Bronchial epithelial cell (primary cell): ENCODE measurements around the gene AP3B1. TPM values are rescaled to one million over a fixed set of nuclear protein-coding genes. Genes with fewer than 3 reads are reported as not detected.

ENCODE experiments used
- DNase-seq: peaks from one replicate; pipeline ENCODE4 v3.0.0-alpha.2; 2010; ENCODE audit warnings: low read depth
- FAIRE-seq: peaks from 2 replicates; lab custom pipeline; 2011; peaks lifted over from hg19 to GRCh38; lab: Jason Lieb, UNC
- H3K27me3 ChIP-seq: 2 replicates; pipeline ENCODE4 v1.5.1; 2011; ENCODE audit warnings: low read length; ENCODE audit not compliant: control insufficient read depth, insufficient read depth
- H3K36me3 ChIP-seq: 2 replicates; pipeline ENCODE4 v1.5.1; 2011; ENCODE audit warnings: low read length; ENCODE audit not compliant: control insufficient read depth, insufficient read depth
- H3K4me3 ChIP-seq: 2 replicates; pipeline ENCODE4 v1.5.1; 2011; ENCODE audit warnings: mild to moderate bottlenecking, low read depth, low read length, control low read depth
- total RNA-seq: library from RNA; depleted of rRNA; stranded (reverse); fragments of >200 nt; gene quantifications from 2 replicates; pipeline ENCODE4 v1.2.1, GENCODE V29; 2014
- TF ChIP-seq, protein P1 (sequence below): IDR thresholded peaks from 2 replicates; pipeline ENCODE4 v1.5.1; 2011; ENCODE audit warnings: mild to moderate bottlenecking, moderate library complexity, low read length, control low read depth, inconsistent platforms; ENCODE audit not compliant: insufficient read depth, severe bottlenecking

The AP3B1 gene, protein sequence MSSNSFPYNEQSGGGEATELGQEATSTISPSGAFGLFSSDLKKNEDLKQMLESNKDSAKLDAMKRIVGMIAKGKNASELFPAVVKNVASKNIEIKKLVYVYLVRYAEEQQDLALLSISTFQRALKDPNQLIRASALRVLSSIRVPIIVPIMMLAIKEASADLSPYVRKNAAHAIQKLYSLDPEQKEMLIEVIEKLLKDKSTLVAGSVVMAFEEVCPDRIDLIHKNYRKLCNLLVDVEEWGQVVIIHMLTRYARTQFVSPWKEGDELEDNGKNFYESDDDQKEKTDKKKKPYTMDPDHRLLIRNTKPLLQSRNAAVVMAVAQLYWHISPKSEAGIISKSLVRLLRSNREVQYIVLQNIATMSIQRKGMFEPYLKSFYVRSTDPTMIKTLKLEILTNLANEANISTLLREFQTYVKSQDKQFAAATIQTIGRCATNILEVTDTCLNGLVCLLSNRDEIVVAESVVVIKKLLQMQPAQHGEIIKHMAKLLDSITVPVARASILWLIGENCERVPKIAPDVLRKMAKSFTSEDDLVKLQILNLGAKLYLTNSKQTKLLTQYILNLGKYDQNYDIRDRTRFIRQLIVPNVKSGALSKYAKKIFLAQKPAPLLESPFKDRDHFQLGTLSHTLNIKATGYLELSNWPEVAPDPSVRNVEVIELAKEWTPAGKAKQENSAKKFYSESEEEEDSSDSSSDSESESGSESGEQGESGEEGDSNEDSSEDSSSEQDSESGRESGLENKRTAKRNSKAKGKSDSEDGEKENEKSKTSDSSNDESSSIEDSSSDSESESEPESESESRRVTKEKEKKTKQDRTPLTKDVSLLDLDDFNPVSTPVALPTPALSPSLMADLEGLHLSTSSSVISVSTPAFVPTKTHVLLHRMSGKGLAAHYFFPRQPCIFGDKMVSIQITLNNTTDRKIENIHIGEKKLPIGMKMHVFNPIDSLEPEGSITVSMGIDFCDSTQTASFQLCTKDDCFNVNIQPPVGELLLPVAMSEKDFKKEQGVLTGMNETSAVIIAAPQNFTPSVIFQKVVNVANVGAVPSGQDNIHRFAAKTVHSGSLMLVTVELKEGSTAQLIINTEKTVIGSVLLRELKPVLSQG
- total RNA-seq: 27.4 and 40.6 TPM in 2 replicates

DNA sequence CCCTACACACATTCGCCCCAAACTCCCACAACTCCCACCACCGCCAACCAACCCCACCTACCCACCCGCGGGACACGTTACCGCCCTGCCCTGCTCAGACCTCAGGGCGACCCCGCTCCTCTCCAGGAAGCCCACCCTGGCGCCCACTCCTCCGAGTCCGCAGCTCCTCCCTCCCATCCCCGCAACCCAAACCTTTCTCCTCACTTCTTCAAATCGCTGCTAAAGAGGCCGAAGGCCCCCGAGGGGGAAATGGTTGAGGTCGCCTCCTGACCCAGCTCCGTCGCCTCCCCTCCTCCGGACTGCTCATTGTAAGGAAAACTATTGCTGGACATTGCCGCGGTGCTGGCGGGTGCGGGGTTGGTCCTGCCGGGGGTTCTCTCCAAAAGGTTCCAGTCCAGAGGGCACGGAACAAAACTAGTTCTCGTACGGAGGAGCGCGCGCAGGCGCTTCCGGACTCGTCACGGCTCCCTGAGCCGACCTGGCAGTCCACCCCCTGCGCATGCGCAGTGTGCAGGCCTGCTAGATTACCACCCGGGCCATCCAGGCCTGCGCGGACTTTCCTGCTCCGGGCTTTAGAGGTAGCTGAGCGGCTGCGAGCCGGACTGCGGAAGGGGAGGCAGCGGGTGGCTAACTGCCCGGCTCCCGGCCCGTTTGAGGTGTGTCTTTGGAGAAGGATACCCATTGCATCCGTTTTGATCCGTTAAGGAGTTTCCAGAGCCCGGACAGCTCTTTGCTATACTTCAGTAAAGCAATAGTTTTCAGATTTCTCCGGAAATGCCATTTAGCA, at the start of gene AP3B1:
AP3B1 (minus strand) TSS at position 451 of the 787 bp plus-strand sequence; CDS start at position 332, 119 bp downstream.
- H3K36me3 ChIP-seq: no peaks in the 10 kb centered on the region
- peak; percentile 47 for FAIRE-seq
- DNase-seq: peak; percentile 94

DNA sequence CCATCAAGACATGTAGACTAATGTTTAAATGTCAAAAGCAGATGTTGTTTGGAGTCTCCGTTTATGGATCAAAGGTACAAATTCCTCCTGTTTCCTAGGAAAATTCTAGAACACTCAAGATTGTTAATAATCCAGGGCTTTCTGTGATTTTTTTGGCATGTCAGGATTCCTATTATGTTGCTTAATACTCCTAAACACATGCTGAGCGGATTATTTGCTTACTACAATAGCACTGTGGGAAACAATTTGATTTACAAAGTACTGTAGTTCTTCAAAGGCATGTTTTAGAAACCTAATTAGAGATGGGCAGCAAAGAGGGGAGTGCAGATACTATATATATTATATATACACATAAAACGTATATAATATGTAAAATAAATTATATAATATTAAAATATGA, 46.9 kb upstream of the AP3B1 start:
- no peak overlapping the region for H3K4me3 ChIP-seq
- no peaks in the 10 kb centered on the region for H3K27me3 ChIP-seq
- no peak for DNase-seq
- H3K36me3 ChIP-seq: no peaks in the 10 kb centered on the region
- no peak for FAIRE-seq
- TF ChIP-seq, protein P1, sequence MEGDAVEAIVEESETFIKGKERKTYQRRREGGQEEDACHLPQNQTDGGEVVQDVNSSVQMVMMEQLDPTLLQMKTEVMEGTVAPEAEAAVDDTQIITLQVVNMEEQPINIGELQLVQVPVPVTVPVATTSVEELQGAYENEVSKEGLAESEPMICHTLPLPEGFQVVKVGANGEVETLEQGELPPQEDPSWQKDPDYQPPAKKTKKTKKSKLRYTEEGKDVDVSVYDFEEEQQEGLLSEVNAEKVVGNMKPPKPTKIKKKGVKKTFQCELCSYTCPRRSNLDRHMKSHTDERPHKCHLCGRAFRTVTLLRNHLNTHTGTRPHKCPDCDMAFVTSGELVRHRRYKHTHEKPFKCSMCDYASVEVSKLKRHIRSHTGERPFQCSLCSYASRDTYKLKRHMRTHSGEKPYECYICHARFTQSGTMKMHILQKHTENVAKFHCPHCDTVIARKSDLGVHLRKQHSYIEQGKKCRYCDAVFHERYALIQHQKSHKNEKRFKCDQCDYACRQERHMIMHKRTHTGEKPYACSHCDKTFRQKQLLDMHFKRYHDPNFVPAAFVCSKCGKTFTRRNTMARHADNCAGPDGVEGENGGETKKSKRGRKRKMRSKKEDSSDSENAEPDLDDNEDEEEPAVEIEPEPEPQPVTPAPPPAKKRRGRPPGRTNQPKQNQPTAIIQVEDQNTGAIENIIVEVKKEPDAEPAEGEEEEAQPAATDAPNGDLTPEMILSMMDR: no peak

More for the DNA sequence above, at the start of gene AP3B1:
- Histone ChIP-seq H3K4me3 (peak within 1 kb of the TSS; percentile 79), H3K27me3 (no peaks in the 10 kb centered on the region)
- TF ChIP-seq, protein P1: no peak

GRCh38 chr5:78339617-78340436, 45.3 kb upstream of the AP3B1 start:
- Histone ChIP-seq H3K36me3 (no peaks in the 10 kb centered on the region), H3K27me3 (no peaks in the 10 kb centered on the region), H3K4me3 (no peak overlapping the region)
- no peak for FAIRE-seq
- TF ChIP-seq, protein P1: no peak
- DNase-seq: no peak

DNA sequence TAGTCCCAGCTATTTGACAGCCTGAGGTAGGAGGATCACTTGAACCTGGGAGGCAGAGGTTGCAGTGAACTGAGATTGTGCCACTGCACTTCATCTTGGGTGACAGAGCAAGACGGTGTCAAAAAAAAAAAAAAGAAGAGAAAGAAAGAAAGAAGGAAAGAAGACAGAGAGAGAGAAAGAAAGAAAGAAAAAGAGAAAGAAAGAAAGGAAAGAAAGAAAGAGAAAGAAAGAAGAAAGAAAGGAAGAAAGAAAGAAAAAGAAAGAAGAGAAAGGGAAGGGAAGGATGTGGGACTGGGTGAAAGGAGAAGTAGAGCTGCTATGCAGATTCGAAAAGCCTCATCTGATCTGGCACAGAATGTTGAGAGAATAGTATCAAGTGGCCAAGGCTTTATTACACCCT, 42.2 kb upstream of the AP3B1 start:
- DNase-seq: no peak
- no peaks in the 10 kb centered on the region for H3K36me3 ChIP-seq
- H3K27me3 ChIP-seq: no peaks in the 10 kb centered on the region
- no peak for FAIRE-seq
- TF ChIP-seq, protein P1: no peak
- no peak overlapping the region for H3K4me3 ChIP-seq

DNA sequence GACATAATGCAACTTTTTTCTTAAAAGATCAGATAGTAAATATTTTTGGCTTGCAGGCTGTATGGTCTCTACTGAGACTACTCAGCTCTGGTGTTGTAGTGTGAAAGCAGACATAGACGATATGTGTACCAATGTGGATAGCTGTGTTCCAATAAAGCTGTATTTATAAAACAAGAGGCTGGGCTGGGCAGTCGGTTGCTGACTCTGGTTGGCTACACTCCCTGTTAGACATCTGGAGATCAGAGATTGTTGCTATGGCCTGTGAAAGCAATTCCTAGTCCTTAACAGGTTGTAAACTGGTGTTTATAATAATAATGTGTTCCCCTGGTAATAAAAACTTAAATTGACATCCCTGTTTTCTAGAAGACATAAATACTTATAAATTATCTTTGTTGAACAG, 41.5 kb upstream of the AP3B1 start:
- FAIRE-seq (no peak), DNase-seq (no peak)
- Histone ChIP-seq H3K4me3 (no peak overlapping the region), H3K27me3 (no peaks in the 10 kb centered on the region), H3K36me3 (no peaks in the 10 kb centered on the region)
- TF ChIP-seq, protein P1: no peak
